ENCODE measurements around the gene MSLN. TPM values are rescaled to one million over a fixed set of nuclear protein-coding genes. Genes with fewer than 3 reads are reported as not detected.

MSLN gene
- total and polyA plus RNA-seq, 2 of the 8 experiments (the other 6 are each of a cell fraction or from before 2014, with no cell fraction given): 0.28 to 0.50 TPM

- no peak for TF ChIP-seq SRF (IDR thresholded peaks at IDR 0.05; ENCODE audit: low read depth, low read length)
- no peak for TF ChIP-seq SP2 (IDR thresholded peaks at IDR 0.05; ENCODE audit: low read length)
- TF ChIP-seq RAD21 (IDR thresholded peaks at IDR 0.05 in 1 of 2, conservative IDR thresholded peaks at IDR 0.05 in 1 of 2; ENCODE audit: low read depth in 2 of 2, low read length in 2 of 2): peak in 1 of 2 experiments; percentile 2; a peak in 1 of 4 replicates
- TF ChIP-seq SP4 (IDR thresholded peaks at IDR 0.05; ENCODE audit: low read length): no peak
Measured at GRCh38 chr16:720990-721764, 39.4 kb upstream of the MSLN start, which contains the start of gene ANTKMT (continued).
